Measurements from ENCODE around the gene NOL9.

Gene NOL9

GRCh38 chr1:6472391-6472790 is 81.9 kb downstream of the NOL9 start:
- Mint-ChIP-seq H3K9me3 (no peaks in the 10 kb centered on the region), H3K27me3 (peaks cover 20% of the 10 kb centered on the region), H3K36me3 (no peaks in the 10 kb centered on the region), H3K27ac (no peak overlapping the region), H3K4me3 (no peak overlapping the region), H3K4me1 (peaks cover 11% of the 10 kb centered on the region)
- no peak for ATAC-seq

GRCh38 chr1:6471970-6472368 is 82.3 kb downstream of the NOL9 start:
- H3K4me3 Mint-ChIP-seq = no peak overlapping the region
- ATAC-seq = no peak
- H3K27me3 Mint-ChIP-seq = peaks cover 24% of the 10 kb centered on the region

More at GRCh38 chr1:6471970-6472368, 82.3 kb downstream of the NOL9 start:
- Mint-ChIP-seq H3K9me3 (no peaks in the 10 kb centered on the region), H3K4me1 (peaks cover 11% of the 10 kb centered on the region), H3K36me3 (no peaks in the 10 kb centered on the region), H3K27ac (no peak overlapping the region)
